ENCODE data around the gene PSMD1.
A peak's percentile ranks its signal among the peaks of the same experiment; 100 is the strongest.
"Not testable (repeated sequence)": the region's sequence is repeated elsewhere in the genome, so short reads cannot be mapped to it uniquely, and the experiment has no call there.

Gene PSMD1

GRCh38 chr2:231190531-231191197 lies 134.0 kb downstream of the PSMD1 start:
- no peak for DNase-seq
- in situ Hi-C loops (cut with MboI; ENCODE audit: low pct_unique_long_range_greater_than_20kb, low sequenced_read_pairs) = no loop called here

GRCh38 chr2:231191896-231192872 lies 135.5 kb downstream of the PSMD1 start:
- DNase-seq = peak; percentile 64
- in situ Hi-C loops (cut with MboI; ENCODE audit: low pct_unique_long_range_greater_than_20kb, low sequenced_read_pairs) = no loop called here

DNA sequence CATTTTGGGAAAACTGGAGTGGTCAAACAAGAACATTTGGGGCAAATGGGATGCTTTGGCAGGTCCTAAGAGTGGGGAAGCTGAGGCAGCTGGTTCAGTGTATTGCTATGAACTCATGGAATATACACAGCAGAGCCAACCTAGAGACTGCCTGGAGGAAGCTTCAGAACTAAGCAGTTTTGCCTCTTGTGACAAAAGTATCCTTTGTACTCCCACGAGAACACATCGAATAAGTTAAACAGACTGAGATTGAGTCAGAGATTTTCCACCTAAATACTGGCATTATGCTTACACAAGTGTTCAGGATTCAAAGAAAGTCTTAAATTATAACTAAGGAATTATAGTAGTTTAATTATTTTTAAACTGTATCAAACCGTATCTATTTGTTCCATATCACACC lies 136.5 kb downstream of the PSMD1 start:
- in situ Hi-C loops (cut with MboI; ENCODE audit: low pct_unique_long_range_greater_than_20kb, low sequenced_read_pairs) = no loop called here
- no peak for DNase-seq

- DNase-seq = no peak
- in situ Hi-C loops (cut with MboI; ENCODE audit: low pct_unique_long_range_greater_than_20kb, low sequenced_read_pairs) = no loop called here
Measured at GRCh38 chr2:231196592-231196991, 139.9 kb downstream of the PSMD1 start.

- in situ Hi-C loops (cut with MboI; ENCODE audit: low pct_unique_long_range_greater_than_20kb, low sequenced_read_pairs); DNase-seq: not testable (repeated sequence)
Measured at GRCh38 chr2:231197196-231197595, 140.5 kb downstream of the PSMD1 start.

GRCh38 chr2:231197706-231198290 lies 141.1 kb downstream of the PSMD1 start:
- in situ Hi-C loops (cut with MboI; ENCODE audit: low pct_unique_long_range_greater_than_20kb, low sequenced_read_pairs) = no loop called here
- no peak for DNase-seq

DNA sequence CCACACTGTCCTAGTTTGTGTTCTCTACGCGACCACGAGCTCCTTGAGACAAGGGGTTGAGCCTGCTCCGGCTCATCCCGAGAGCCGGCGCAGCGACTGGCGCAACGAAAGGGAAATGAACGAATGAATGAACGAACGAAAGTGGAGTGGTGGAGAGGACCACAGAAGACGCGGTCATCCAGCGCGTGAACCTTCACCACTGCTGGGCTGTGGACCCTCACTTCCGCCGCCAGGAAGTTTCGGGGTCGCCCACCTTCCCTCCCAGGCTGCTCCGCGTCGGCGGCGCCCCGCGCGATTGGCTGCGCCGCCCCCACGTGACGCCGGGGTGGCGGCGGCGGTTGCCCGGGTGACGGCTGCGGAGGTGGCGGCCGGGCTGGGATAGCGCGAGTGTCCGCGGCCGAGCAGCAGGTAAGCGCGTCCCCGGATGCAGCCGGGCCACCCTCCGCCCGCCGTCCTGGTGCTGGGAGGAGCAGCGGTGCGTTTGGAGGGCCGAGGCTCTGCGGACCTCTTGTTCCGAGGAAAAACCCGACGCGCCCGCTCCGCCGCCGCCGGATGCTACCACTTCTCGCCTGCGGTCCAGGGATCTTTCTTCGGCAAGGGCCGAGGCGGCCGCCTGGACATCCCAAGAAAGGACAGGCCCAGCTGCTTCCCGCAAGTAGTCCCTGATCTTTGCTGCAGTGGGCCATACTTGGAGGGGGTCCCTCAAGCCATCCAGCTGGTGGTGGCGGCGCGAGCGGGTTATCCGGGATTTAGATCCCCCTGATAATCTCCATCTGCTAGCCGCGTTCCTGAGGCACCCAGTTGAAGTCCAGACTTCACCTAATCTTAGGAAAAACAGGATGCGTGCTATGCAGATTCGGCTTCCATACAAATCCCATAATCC lies 141.9 kb downstream of the PSMD1 start, which contains the start of gene ARMC9:
TSS of gene ARMC9 (plus strand) at position 341 of the 883 bp plus-strand sequence. CDS start 7,608 bp downstream, outside the sequence.
- in situ Hi-C loops (cut with MboI; ENCODE audit: low pct_unique_long_range_greater_than_20kb, low sequenced_read_pairs) = no loop called here
- DNase-seq = peak; percentile 80

- no peak for DNase-seq
- in situ Hi-C loops (cut with MboI; ENCODE audit: low pct_unique_long_range_greater_than_20kb, low sequenced_read_pairs) = no loop called here
Measured at GRCh38 chr2:231199219-231199618, 142.6 kb downstream of the PSMD1 start.

- no peak for DNase-seq
- in situ Hi-C loops (cut with MboI; ENCODE audit: low pct_unique_long_range_greater_than_20kb, low sequenced_read_pairs) = no loop called here
Measured at GRCh38 chr2:231200805-231201474, 144.3 kb downstream of the PSMD1 start.

DNA sequence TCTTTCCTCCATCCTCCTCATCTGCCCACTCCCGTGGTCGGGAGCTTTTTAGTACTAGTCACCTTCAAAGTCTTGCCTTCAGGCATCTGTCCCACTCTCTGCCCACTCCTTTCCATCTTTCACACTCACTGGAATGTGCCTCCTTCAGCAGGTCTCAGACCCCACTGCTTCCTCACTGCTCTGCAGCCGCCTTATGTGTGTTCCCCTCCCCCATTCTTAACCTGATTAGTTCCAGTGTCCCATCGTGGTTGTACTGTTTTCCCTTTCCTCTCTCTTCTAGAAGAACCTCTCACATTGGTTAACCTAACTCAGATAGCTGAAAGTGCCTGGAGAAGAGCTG lies 144.8 kb downstream of the PSMD1 start:
- in situ Hi-C loops (cut with MboI; ENCODE audit: low pct_unique_long_range_greater_than_20kb, low sequenced_read_pairs) = no loop called here
- no peak for DNase-seq

DNA sequence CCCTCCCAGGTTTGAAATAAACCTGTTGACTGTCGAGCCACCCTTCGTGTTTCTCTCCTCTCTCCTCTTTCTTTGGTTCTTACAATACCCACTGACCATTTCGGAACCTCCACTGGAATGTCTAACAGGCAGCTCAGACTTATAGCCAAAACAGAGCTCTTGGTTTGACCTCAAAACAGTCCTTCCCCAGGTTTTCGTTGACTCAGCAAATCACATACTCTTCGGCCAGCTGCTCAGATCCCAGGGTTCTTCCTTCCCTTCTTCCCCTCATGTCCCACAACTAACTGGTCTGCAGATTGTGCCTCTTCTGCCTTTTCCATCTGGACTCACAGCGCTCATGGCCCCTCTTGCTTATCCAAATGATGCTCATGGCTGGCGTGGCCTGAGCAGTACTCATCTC lies 146.4 kb downstream of the PSMD1 start:
- no peak for DNase-seq
- in situ Hi-C loops (cut with MboI; ENCODE audit: low pct_unique_long_range_greater_than_20kb, low sequenced_read_pairs) = no loop called here

GRCh38 chr2:231204146-231204545 lies 147.5 kb downstream of the PSMD1 start:
- in situ Hi-C loops (cut with MboI; ENCODE audit: low pct_unique_long_range_greater_than_20kb, low sequenced_read_pairs) = no loop called here
- DNase-seq = no peak

- in situ Hi-C loops (cut with MboI; ENCODE audit: low pct_unique_long_range_greater_than_20kb, low sequenced_read_pairs) = no loop called here
- no peak for DNase-seq
Measured at GRCh38 chr2:231204581-231204980, 147.9 kb downstream of the PSMD1 start.

GRCh38 chr2:231207734-231208133 lies 151.1 kb downstream of the PSMD1 start:
- in situ Hi-C loops (cut with MboI; ENCODE audit: low pct_unique_long_range_greater_than_20kb, low sequenced_read_pairs) = no loop called here
- no peak for DNase-seq

GRCh38 chr2:231210782-231211181 lies 154.1 kb downstream of the PSMD1 start:
- DNase-seq = no peak
- in situ Hi-C loops (cut with MboI; ENCODE audit: low pct_unique_long_range_greater_than_20kb, low sequenced_read_pairs) = no loop called here

DNA sequence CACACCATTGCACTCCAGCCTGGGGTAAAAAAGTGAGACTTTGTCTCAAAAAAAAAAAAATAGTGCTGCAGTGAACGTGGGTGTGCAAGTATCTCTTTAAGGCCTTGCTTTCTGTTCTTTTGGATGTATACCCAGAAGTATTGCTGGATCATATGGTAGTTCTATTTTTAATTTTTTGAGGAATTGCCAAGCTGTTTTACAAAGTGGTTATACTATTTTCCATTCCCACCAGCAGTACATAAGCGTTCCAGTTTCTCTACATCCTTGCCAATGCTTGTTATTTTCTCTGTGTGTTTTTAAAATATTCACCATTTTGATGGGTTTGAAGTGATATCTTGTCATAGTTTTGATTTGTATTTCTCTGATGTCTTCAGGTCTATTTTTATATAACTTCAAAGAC lies 154.8 kb downstream of the PSMD1 start:
- DNase-seq = no peak
- in situ Hi-C loops (cut with MboI; ENCODE audit: low pct_unique_long_range_greater_than_20kb, low sequenced_read_pairs) = no loop called here

- DNase-seq = no peak
- in situ Hi-C loops (cut with MboI; ENCODE audit: low pct_unique_long_range_greater_than_20kb, low sequenced_read_pairs) = no loop called here
Measured at GRCh38 chr2:231212329-231212845, 155.7 kb downstream of the PSMD1 start.

DNA sequence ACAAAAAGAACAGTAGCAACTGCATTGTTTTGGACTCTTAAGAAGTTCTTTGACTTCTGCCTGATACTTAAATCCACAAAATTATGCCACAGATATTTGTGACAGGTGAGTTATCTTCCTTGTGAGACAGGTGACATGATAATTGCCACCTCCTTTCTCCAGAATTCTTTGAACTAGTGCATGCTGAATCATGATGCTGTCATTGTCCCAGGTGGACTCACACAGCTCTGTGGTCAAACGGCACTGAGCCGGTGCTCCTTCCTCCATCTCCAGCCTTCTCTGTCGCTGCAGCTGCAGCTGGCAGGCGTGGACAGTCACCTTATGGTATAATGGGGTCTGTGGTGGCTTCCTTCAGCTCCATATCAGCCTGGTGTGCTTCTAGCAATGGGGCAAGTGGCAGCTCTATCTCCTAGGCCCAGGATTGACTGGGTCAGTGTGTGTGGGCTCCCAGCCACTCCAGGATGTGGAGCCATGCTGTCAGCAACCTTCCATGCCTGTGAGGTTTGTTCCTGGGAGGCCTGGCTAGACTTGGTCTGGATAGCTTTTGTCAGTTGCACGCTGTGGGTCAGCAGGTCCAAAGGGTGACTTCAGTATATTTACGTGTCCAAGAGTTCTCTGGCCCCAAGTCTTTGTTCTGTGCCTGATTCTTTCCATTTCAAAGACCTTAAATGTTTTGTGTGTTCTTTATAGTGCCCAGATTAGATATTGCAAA lies 157.4 kb downstream of the PSMD1 start:
- in situ Hi-C loops (cut with MboI; ENCODE audit: low pct_unique_long_range_greater_than_20kb, low sequenced_read_pairs) = no loop called here
- DNase-seq = no peak

Measured in KBM-7 (cell line).